ENCODE measurements around the gene RNF14. TPM values are rescaled to one million over a fixed set of nuclear protein-coding genes. Genes with fewer than 3 reads are reported as not detected.

The RNF14 gene
- total RNA-seq, 1 experiment from 2014 or later: 72.1 TPM

DNA sequence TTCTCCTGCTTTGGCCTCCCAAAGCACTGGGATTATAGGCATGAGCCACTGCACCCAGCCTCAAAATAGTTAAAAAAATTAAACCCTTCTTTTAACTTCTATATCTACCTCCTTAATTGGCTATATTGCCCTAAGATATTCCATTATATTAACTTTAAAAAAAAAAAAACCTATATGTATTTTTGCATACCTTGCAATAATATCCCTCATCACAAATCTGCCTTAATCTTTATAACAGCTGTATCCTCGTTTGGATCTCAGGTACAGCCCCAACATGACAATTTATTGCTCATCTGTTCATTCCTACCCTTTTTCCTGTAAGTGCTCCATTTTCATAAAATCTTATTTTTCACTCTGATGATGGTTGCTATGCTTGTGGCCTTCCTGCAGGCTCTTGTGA is 31.3 kb downstream of the RNF14 start:
- no peaks in the 10 kb centered on the region for H3K9me3 ChIP-seq (ENCODE audit: control insufficient read depth, insufficient read depth, low read depth, low read length)
- no peak for TF ChIP-seq POLR2AphosphoS5 (IDR thresholded peaks at IDR 0.05; ENCODE audit: low read depth, low read length)
- TF ChIP-seq, protein P1, sequence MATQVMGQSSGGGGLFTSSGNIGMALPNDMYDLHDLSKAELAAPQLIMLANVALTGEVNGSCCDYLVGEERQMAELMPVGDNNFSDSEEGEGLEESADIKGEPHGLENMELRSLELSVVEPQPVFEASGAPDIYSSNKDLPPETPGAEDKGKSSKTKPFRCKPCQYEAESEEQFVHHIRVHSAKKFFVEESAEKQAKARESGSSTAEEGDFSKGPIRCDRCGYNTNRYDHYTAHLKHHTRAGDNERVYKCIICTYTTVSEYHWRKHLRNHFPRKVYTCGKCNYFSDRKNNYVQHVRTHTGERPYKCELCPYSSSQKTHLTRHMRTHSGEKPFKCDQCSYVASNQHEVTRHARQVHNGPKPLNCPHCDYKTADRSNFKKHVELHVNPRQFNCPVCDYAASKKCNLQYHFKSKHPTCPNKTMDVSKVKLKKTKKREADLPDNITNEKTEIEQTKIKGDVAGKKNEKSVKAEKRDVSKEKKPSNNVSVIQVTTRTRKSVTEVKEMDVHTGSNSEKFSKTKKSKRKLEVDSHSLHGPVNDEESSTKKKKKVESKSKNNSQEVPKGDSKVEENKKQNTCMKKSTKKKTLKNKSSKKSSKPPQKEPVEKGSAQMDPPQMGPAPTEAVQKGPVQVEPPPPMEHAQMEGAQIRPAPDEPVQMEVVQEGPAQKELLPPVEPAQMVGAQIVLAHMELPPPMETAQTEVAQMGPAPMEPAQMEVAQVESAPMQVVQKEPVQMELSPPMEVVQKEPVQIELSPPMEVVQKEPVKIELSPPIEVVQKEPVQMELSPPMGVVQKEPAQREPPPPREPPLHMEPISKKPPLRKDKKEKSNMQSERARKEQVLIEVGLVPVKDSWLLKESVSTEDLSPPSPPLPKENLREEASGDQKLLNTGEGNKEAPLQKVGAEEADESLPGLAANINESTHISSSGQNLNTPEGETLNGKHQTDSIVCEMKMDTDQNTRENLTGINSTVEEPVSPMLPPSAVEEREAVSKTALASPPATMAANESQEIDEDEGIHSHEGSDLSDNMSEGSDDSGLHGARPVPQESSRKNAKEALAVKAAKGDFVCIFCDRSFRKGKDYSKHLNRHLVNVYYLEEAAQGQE (IDR thresholded peaks at IDR 0.05; ENCODE audit: insufficient read depth in 1 of 2, low read depth in 2 of 2, low read length in 1 of 2): no peak
- TF ChIP-seq, protein P2, sequence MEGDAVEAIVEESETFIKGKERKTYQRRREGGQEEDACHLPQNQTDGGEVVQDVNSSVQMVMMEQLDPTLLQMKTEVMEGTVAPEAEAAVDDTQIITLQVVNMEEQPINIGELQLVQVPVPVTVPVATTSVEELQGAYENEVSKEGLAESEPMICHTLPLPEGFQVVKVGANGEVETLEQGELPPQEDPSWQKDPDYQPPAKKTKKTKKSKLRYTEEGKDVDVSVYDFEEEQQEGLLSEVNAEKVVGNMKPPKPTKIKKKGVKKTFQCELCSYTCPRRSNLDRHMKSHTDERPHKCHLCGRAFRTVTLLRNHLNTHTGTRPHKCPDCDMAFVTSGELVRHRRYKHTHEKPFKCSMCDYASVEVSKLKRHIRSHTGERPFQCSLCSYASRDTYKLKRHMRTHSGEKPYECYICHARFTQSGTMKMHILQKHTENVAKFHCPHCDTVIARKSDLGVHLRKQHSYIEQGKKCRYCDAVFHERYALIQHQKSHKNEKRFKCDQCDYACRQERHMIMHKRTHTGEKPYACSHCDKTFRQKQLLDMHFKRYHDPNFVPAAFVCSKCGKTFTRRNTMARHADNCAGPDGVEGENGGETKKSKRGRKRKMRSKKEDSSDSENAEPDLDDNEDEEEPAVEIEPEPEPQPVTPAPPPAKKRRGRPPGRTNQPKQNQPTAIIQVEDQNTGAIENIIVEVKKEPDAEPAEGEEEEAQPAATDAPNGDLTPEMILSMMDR (IDR thresholded peaks at IDR 0.05): no peak
- no peak for TF ChIP-seq TCF7L2 (IDR thresholded peaks at IDR 0.05; ENCODE audit: low read depth, low read length)
- no peak for TF ChIP-seq SIN3A (IDR thresholded peaks at IDR 0.05; ENCODE audit: borderline replicate concordance, insufficient read depth, low read depth, low read length)
- BruUV-seq (replicated peaks): no TSS peak

GRCh38 chr5:142000704-142001484 is 32.0 kb downstream of the RNF14 start:
- ATAC-seq: peak; percentile 71; the same call in 1 of the 2 replicates
- TF ChIP-seq, protein P1 (IDR thresholded peaks at IDR 0.05; ENCODE audit: insufficient read depth in 1 of 2, low read depth in 2 of 2, low read length in 1 of 2): no peak
- TF ChIP-seq, protein P2 (IDR thresholded peaks at IDR 0.05): peak; percentile 64
- intact Hi-C loops (cut with micrococcal nuclease; ENCODE audit: unreplicated experiment): no loop called here
- Histone ChIP-seq H3K36me3 (ENCODE audit: control insufficient read depth, insufficient read depth, low read length) (peaks cover 29% of the 10 kb centered on the region), H3K4me1 (ENCODE audit: control insufficient read depth, insufficient read depth, low read length) (no peaks in the 10 kb centered on the region), H3K27me3 (ENCODE audit: control insufficient read depth, insufficient read depth, low read length) (no peaks in the 10 kb centered on the region), H3K27ac (ENCODE audit: low read length) (no peak overlapping the region), H3K4me3 (ENCODE audit: low read depth in 2 of 2, low read length in 2 of 2) (no peak overlapping the region), H3K9me3 (ENCODE audit: control insufficient read depth, insufficient read depth, low read depth, low read length) (no peaks in the 10 kb centered on the region)
- no peak for DNase-seq (ENCODE audit: low read depth, low spot score)
- POLR2A ChIA-PET: interaction anchor here (0.5 kb wide), 2 partner anchors 18 to 142 kb away, joined by 3 to 4 read pairs; no protein-coding TSS in a partner anchor
- in situ Hi-C loops (cut with HindIII; ENCODE audit: low pct_unique_long_range_greater_than_20kb, low sequenced_read_pairs): no loop called here
- CTCF ChIA-PET: interaction anchor here (0.5 to 1.0 kb wide), 7 partner anchors 11 to 1767 kb away, joined by 3 to 6 read pairs (median 4); no protein-coding TSS in a partner anchor
- BruUV-seq (replicated peaks): no TSS peak

More for the DNA sequence above, 31.3 kb downstream of the RNF14 start:
- intact Hi-C loops (cut with micrococcal nuclease; ENCODE audit: unreplicated experiment): no loop called here
- Histone ChIP-seq H3K4me3 (ENCODE audit: low read depth in 2 of 2, low read length in 2 of 2) (no peak overlapping the region), H3K4me1 (ENCODE audit: control insufficient read depth, insufficient read depth, low read length) (no peaks in the 10 kb centered on the region), H3K36me3 (ENCODE audit: control insufficient read depth, insufficient read depth, low read length) (peaks cover 22% of the 10 kb centered on the region), H3K27me3 (ENCODE audit: control insufficient read depth, insufficient read depth, low read length) (no peaks in the 10 kb centered on the region), H3K27ac (ENCODE audit: low read length) (no peak overlapping the region)
- CTCF ChIA-PET: interaction anchor here (0.5 to 1.0 kb wide), 5 partner anchors 10 to 1767 kb away, joined by 3 to 6 read pairs (median 3); no protein-coding TSS in a partner anchor
- no peak for ATAC-seq
- POLR2A ChIA-PET: interaction anchor here (0.5 kb wide), 1 partner anchor 143 kb away, joined by 4 read pairs; no protein-coding TSS in a partner anchor
- in situ Hi-C loops (cut with HindIII; ENCODE audit: low pct_unique_long_range_greater_than_20kb, low sequenced_read_pairs): no loop called here
- no peak for DNase-seq (ENCODE audit: low read depth, low spot score)
